HAP-1 (cell line): ENCODE results near the gene MRS2.
A peak's percentile ranks its signal among the peaks of the same experiment; 100 is the strongest.
"Not testable (repeated sequence)": the region's sequence is repeated elsewhere in the genome, so short reads cannot be mapped to it uniquely, and the experiment has no call there.

ENCODE experiments used
- DNase-seq, 2 experiments: peaks; one replicate each; pipeline ENCODE4 v3.0.0-alpha.2; 2016 to 2020; ENCODE audit warnings: low spot score in 2 of 2
- H3K27me3 ChIP-seq: fragments of 250-450 bp; sonication (Bioruptor Pico); 2 replicates; pipeline ENCODE4 v1.5.1; 2020; ENCODE audit warnings: low read depth, mild to moderate bottlenecking, moderate library complexity
- H3K36me3 ChIP-seq: fragments of 250-450 bp; sonication (Bioruptor Pico); replicated peaks from 2 replicates; pipeline ENCODE4 v1.5.1; 2020; ENCODE audit warnings: mild to moderate bottlenecking
- H3K4me1 ChIP-seq: fragments of 250-450 bp; sonication (Bioruptor Pico); 2 replicates; pipeline ENCODE4 v1.5.1; 2020; ENCODE audit warnings: mild to moderate bottlenecking
- H3K4me3 ChIP-seq: fragments of 250-450 bp; sonication (Bioruptor Pico); 2 replicates; pipeline ENCODE4 v1.5.1; 2020; ENCODE audit warnings: mild to moderate bottlenecking, moderate library complexity
- H3K9me3 ChIP-seq: fragments of 250-450 bp; sonication (Bioruptor Pico); 2 replicates; pipeline ENCODE4 v1.5.1; 2020; ENCODE audit warnings: mild to moderate bottlenecking, moderate library complexity
- in situ Hi-C: fragments of 300-500 bp; cut with MboI; formaldehyde crosslinking; loops from 3 replicates; pipeline ENCODE4 v1.14.3; 2020; ENCODE audit warnings: low sequenced_read_pairs, inconsistent platforms, mixed read lengths

MRS2 gene

DNA sequence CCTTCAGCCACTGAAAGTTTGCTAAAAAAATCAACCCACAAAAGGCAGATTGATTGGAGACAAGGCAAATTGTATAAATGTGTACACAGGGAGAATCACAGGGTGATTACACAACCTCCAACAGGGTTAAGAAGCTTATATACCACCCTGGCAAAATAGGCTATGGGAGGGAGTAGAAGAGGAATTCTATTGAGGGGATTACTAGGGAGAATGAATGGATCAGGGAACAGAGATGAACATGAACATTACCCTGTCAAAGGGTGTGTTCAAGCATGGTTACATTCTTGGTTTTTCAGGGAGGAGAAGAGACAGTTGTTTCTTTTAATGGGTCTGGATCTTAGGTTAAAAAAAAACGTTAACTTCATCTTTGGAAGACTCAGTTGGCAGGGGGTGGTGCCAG lies 5.1 kb upstream of the MRS2 start:
- Histone ChIP-seq H3K27me3 (no peaks in the 10 kb centered on the region), H3K4me3 (no peak overlapping the region), H3K36me3 (no peaks in the 10 kb centered on the region), H3K4me1 (peaks cover 18% of the 10 kb centered on the region), H3K9me3 (no peaks in the 10 kb centered on the region; the same call in 1 of the 2 replicates)
- in situ Hi-C loops: no loop called here
- DNase-seq: no peak

DNA sequence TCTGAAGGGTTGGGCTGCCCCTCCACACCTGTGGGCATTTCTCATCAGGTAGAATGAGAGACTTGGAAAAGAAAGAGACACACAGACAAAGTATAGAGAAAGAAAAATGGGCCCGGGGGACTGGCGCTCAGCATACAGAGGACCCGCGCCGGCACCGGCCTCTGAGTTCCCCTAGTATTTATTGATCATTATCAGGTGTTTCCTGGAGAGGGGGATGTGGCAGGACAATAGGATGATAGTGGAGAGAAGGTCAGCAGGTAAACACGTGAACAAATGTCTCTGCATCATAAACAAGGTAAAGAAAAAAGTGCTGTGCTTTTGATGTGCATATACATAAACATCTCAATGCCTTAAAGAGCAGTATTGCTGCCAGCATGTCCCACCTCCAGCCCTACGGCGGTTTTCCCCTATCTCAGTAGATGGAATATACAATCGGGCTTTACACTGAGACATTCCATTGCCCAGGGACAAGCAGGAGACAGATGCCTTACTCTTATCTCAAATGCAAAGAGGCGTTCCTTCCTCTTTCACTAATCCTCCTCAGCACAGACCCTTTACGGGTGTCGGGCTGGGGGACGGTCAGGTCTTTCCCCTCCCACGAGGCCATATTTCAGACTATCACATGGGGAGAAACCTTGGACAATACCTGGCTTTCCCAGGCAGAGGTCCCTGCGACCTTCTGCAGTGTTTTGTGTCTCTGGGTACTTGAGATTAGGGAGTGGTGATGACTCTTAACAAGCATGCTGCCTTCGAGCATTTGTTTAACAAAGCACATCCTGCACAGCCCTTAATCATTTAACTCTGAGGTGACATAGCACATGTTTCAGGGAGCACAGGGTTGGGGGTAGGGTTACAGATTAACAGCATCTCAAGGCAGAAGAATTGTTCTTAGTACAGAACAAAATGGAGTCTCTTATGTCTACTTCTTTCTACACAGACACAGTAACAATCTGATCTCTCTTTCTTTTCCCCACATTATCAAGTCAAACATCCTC lies 2.4 kb upstream of the MRS2 start:
- in situ Hi-C loops, H3K27me3 ChIP-seq, H3K9me3 ChIP-seq, H3K36me3 ChIP-seq, H3K4me3 ChIP-seq: not testable (repeated sequence)
- DNase-seq: peak in 1 of 2 experiments; percentile 28
- H3K4me1 ChIP-seq: peaks cover 31% of the 10 kb centered on the region

DNA sequence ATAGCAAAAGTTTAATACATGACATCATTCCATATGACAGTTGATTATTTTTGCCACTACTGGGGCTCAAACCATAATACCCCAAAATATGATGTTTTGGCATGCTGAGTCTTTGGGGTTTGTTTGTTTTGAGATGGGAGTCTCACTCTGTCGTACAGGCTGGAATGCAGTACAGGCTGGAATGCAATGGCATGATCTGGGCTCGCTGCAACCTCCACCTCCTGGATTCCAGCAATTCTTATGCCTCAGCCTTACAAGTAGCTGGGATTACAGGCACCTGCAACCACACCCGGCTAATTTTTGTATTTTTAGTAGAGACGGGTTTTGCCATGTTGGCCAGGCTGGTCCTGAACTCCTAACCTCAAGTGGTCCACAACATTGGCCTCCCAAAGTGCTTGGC lies 1.3 kb upstream of the MRS2 start:
- in situ Hi-C loops: no loop called here
- no peak overlapping the region for H3K4me3 ChIP-seq
- H3K27me3 ChIP-seq: no peaks in the 10 kb centered on the region
- H3K4me1 ChIP-seq: peaks cover 33% of the 10 kb centered on the region
- DNase-seq: no peak
- peaks cover 17% of the 10 kb centered on the region for H3K36me3 ChIP-seq
- H3K9me3 ChIP-seq: no peaks in the 10 kb centered on the region

DNA sequence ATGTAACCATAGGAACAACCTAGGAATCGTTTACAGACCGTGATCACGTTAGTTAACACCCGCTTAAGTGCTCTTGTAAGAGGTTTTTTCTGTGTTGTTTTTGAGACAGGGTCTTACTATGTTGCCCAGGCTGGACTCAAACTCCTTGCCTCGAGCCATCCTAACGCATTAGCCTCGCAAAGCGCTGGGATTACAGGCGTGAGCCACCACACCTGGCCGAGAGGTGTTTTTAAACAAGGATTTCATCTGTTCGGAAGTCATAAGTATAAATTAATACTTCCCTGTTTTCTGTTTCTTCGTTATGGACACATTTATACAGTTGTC lies 727 bp downstream of the MRS2 start:
- no peaks in the 10 kb centered on the region for H3K9me3 ChIP-seq
- no peaks in the 10 kb centered on the region for H3K27me3 ChIP-seq
- H3K4me3 ChIP-seq: peak overlapping the region; percentile 83
- H3K4me1 ChIP-seq: peaks cover 33% of the 10 kb centered on the region
- peaks cover 29% of the 10 kb centered on the region for H3K36me3 ChIP-seq
- DNase-seq: no peak
- in situ Hi-C loops: no loop called here

DNA sequence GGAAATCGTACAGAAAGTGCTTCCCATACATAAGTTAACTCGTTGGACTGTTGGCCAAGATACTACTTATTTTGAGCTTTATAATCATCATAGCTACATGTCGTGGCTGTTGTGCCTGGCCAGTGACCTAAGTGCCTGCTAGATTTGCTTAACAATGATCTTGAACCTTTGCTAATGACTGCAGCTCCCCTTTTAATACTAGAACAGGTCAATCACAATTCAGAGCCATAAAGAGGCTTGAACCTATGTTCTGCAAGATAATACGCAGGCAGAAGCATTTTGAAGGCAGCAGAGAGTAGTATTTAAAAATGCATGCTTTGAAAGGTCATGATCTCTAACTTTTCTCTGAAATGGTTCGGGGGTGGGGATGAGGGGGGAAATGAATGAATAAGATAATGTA lies 2.5 kb downstream of the MRS2 start:
- Histone ChIP-seq H3K27me3 (no peaks in the 10 kb centered on the region), H3K9me3 (no peaks in the 10 kb centered on the region), H3K4me3 (no peak overlapping the region), H3K36me3 (peaks cover 42% of the 10 kb centered on the region), H3K4me1 (peaks cover 32% of the 10 kb centered on the region)
- in situ Hi-C loops: no loop called here
- DNase-seq: no peak

DNA sequence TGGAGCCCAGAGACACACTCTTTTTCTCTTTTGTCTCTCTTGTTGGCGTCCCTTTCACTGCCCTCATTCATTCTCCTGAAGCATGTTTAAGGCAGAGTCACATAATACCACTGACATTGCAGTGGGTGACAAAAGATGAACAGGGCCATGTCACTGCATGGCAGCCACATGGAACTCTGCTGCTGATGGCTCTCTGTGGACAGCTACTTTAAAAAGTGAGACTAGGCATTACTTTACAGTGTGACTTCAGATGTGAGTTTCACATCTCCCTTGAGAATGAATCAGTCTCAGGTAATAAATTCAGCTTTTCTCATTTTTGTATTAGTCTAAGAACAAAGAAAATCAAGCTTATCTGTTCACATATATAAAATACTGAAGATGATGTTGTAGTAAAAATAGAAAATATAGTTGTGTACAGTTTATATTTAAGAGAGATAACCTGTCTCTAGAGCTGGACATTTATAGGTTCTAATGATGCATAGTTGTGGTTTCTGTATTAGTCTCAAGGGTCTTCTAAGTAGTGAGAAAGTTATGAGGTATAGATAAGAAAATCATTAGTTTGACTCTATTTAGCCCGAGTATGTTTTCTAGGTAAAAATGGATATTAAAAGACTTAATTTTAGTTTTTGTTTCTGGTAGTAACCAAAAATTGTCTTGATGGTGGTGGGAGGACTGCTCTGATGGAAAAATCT lies 6.1 kb downstream of the MRS2 start:
- H3K9me3 ChIP-seq: no peaks in the 10 kb centered on the region
- H3K36me3 ChIP-seq: peaks cover 66% of the 10 kb centered on the region
- peaks cover 14% of the 10 kb centered on the region for H3K4me1 ChIP-seq
- H3K27me3 ChIP-seq: no peaks in the 10 kb centered on the region
- in situ Hi-C loops: no loop called here
- H3K4me3 ChIP-seq: no peak overlapping the region
- no peak for DNase-seq

DNA sequence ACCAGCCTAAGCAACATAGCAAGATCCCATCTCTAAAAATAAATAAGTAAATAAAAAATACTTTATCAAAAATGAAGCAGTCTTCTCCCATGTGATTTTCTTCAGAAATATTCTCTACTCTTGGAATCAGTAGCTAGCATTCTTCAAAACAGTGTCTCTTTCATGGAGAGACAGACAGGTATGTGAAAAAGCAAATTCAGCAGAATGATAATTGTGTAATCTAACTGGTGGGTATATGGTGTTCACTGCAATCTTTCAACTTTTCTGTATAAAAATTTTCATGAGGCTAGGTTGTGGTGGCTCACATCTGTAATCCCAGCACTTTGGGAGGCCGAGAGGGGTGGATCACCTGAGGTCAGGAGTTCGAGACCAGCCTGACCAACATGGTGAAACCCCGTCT lies 7.9 kb downstream of the MRS2 start:
- Histone ChIP-seq H3K4me3 (no peak overlapping the region), H3K9me3 (no peaks in the 10 kb centered on the region), H3K4me1 (no peaks in the 10 kb centered on the region), H3K36me3 (peaks cover 66% of the 10 kb centered on the region), H3K27me3 (no peaks in the 10 kb centered on the region)
- in situ Hi-C loops: no loop called here
- no peak for DNase-seq

DNA sequence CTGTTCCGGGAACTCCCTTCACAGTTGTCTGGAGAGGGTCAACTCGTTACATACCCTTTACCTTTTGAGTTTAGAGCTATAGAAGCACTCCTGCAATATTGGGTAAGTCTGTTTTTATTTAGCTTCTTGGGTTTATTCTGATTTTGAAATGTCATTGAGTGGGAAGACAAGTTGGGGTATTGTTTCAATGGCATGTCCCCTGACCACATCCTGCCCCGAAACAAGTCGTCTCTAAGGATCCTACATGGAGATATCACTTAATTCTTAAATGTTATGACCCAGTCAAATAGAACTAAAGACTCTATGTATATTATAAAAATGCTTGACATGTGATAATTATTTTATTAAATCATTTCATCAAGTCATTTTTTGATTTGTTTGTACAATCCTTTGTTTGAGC lies 9.6 kb downstream of the MRS2 start:
- Histone ChIP-seq H3K4me3 (no peak overlapping the region), H3K4me1 (no peaks in the 10 kb centered on the region), H3K27me3 (no peaks in the 10 kb centered on the region), H3K36me3 (peaks cover 71% of the 10 kb centered on the region), H3K9me3 (no peaks in the 10 kb centered on the region)
- in situ Hi-C loops: no loop called here
- no peak for DNase-seq

DNA sequence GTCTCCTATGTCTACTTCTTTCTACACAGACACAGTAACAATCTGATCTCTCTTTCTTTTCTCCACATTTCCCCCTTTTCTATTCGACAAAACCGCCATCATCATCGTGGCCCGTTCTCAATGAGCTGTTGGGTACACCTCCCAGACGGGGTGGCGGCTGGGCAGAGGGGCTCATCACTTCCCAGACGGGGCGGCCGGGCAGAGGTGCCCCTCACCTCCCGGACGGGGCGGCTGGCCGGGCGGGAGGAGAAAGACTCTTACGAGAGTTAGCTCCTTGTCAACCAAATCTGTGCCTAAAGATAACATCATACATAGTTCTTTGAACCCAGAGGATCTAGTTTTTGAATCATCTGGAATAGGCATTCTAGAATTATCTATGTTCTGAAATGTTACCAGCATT lies 11.8 kb downstream of the MRS2 start:
- H3K4me3 ChIP-seq, in situ Hi-C loops, DNase-seq, H3K4me1 ChIP-seq, H3K27me3 ChIP-seq, H3K9me3 ChIP-seq: not testable (repeated sequence)
- H3K36me3 ChIP-seq: peaks cover 74% of the 10 kb centered on the region

DNA sequence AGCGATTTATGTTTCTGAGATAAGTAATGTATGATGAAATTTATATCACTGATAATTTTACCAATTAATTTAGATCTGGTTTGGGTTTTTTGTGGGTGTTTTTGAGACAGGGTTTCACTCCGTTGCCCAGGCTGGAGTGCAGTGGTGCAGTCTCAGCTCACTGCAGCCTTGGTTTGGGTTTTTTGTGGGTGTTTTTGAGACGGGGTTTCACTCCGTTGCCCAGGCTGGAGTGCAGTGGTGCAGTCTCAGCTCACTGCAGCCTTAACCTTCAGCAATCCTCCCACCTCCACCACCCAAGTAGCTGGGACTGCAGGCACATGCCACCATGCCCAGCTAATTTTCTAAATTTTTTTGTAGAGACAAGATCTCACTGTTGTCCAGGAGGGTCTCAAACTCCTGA lies 13.0 kb downstream of the MRS2 start:
- Histone ChIP-seq H3K9me3 (no peaks in the 10 kb centered on the region), H3K4me3 (no peak overlapping the region), H3K27me3 (no peaks in the 10 kb centered on the region), H3K36me3 (peaks cover 78% of the 10 kb centered on the region), H3K4me1 (no peaks in the 10 kb centered on the region)
- in situ Hi-C loops: no loop called here
- no peak for DNase-seq

DNA sequence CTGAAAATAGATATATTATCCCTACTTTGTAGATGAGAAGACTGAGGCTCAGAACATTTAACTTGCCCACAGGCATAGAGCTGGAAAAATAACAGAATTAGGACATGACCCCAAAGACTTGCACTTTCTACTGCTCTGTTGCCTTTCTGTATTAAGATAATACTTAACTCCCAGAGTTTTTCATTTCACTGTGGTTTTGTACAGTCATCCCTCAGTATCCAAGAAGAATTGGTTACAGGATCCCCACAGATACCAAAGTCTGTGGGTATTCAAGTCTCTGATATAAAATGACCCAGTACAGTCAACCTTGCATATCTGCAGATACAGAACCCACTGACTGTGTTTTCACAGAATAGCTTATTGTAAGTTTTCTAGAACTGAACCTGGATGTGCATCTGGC lies 16.8 kb downstream of the MRS2 start:
- no peaks in the 10 kb centered on the region for H3K9me3 ChIP-seq
- no peaks in the 10 kb centered on the region for H3K27me3 ChIP-seq
- H3K4me1 ChIP-seq: no peaks in the 10 kb centered on the region
- in situ Hi-C loops: no loop called here
- DNase-seq: no peak
- H3K36me3 ChIP-seq: peaks cover 88% of the 10 kb centered on the region
- H3K4me3 ChIP-seq: no peak overlapping the region

DNA sequence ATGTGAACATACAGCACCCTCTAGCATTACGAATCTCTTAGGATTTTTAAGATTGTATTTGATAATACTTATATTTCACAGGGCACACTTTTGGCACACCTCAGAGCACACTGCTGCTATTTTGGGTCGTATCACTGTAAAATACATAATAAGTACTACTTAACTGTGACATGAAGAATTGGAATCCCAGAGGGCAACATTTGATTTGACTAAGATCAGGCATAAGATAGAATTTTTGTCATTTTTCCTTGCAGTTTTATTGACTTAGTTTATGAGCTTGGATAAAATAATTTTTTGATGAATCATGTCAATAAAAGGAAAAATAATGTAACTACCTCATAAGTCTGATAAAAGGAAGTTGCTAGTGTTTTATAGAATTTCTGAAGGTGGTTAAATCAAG lies 22.4 kb downstream of the MRS2 start:
- Histone ChIP-seq H3K4me3 (no peak overlapping the region), H3K4me1 (no peaks in the 10 kb centered on the region; the same call in 1 of the 2 replicates), H3K27me3 (no peaks in the 10 kb centered on the region), H3K36me3 (peaks cover 58% of the 10 kb centered on the region), H3K9me3 (no peaks in the 10 kb centered on the region)
- DNase-seq: no peak
- in situ Hi-C loops: no loop called here

DNA sequence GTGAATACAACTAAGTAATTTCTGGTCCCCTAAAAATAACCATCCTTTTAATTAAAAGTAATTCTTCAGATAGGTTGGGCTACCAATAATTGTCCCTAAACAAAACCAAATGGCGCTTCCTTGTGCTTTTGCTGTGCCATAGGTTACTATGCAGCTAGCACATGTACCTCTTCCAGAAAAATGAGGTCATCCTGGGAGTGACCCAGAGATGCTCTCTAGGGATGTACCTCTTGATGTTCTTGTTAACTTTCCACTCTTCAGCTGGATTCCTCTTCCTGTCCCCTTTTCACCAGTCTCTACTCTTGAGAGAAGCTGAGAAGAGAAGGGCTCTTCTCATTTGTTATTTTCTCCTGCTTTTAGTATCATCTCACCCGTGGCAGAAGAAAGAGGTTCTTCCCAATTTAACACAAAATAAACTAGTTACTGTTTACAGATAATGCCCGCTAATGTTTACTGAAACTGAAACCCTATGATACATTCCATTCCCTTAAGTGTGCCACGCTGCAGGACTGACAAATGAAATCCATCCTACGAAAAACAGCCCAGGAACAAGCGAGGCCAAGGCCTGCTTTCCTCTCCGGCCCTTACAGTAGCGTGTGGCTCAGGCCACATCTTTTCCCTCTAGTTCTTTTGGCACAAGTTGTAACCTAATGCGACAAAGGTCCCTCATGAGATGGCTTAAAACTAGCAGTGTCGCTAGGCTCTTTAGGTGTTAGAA lies 24.2 kb downstream of the MRS2 start:
- no peaks in the 10 kb centered on the region for H3K9me3 ChIP-seq
- no peaks in the 10 kb centered on the region; the same call in 1 of the 2 replicates for H3K4me1 ChIP-seq
- DNase-seq: no peak
- no peaks in the 10 kb centered on the region for H3K27me3 ChIP-seq
- in situ Hi-C loops: no loop called here
- H3K36me3 ChIP-seq: peaks cover 42% of the 10 kb centered on the region
- H3K4me3 ChIP-seq: no peak overlapping the region

DNA sequence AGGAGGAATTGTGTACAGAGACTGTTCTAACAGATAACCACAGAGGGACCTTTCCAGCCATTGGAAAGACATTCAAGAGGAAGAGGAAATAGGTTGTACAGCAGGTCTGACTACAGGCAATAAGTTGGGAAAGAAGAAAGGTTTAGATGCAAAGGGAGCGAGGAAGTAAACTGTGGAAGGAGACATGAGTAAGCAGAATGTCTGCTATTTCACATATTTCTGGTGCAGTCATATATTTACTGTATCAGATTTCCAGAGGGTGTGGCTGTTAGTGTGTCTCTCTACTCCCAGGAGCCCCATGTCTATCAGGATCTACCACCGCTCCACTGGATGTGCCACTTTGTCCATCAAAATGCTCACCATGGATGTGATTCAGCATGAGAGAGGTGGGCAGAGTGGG lies 25.9 kb downstream of the MRS2 start:
- in situ Hi-C loops: no loop called here
- DNase-seq: no peak

More for the DNA sequence above, 25.9 kb downstream of the MRS2 start:
- Histone ChIP-seq H3K4me3 (no peak overlapping the region), H3K27me3 (no peaks in the 10 kb centered on the region), H3K36me3 (peaks cover 30% of the 10 kb centered on the region), H3K4me1 (peaks cover 3% of the 10 kb centered on the region; the same call in 1 of the 2 replicates), H3K9me3 (no peaks in the 10 kb centered on the region)
